ENCODE measurements around the gene DOCK8.

The DOCK8 gene

DNA sequence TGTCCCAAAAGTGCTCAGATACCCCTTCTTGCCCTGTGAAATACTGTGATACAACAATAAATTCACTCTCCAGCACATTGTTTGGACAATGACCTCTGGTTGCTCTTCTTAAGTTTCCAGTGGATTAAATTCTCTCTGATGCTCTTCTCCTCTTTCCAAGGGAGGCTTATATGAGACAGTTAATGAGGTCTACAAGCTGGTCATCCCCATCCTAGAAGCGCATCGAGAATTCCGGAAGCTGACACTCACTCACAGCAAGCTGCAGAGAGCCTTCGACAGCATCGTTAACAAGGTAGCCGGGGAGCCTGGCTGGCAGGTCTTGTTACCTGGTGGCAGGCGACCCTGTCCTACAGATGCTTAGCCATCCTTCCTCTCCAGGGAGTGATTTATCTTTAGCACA, 226.5 kb downstream of the DOCK8 start:
- ChIA-PET POLR2A (no interaction called here), CTCF (no interaction called here)
- DNase-seq (ENCODE audit: extremely low spot score) = no peak
- no peak for TF ChIP-seq ELF4 (IDR thresholded peaks at IDR 0.05)
- TF ChIP-seq L3MBTL2 (conservative IDR thresholded peaks at IDR 0.05) = no peak
- TF ChIP-seq TARDBP (IDR thresholded peaks at IDR 0.05) = no peak
- no peak for TF ChIP-seq SUZ12 (IDR thresholded peaks at IDR 0.05)
- no peak for TF ChIP-seq ZNF384 (IDR thresholded peaks at IDR 0.05)
- TF ChIP-seq ARNT (IDR thresholded peaks at IDR 0.05) = no peak
- no peak for TF ChIP-seq FOXK2 (IDR thresholded peaks at IDR 0.05)

DNA sequence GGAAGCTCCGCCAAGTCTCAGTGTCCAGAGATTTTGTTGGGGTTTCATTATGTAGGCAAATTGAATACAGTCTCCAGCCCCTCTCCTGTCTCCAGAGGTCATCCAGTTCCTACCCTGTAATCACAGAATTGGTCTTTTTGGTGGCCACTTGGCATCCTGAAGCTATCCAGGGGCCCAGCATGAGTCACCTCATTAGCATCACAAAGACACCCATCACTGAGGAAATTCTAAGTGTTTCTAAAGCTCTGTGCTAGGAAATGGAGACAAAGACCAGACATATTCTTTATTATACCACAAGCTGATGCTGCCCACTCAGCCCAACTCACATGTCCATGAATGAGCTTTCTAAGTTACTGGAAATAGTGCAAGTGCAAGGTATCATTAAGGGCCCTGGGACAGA, 229.9 kb downstream of the DOCK8 start:
- DNase-seq (ENCODE audit: extremely low spot score) = no peak
- ChIA-PET CTCF (interaction anchor here (1.4 kb wide), 1 partner anchor 15 kb away, joined by 5 read pairs; no protein-coding TSS in a partner anchor), POLR2A (no interaction called here)
- no peak for TF ChIP-seq CTBP1 (IDR thresholded peaks at IDR 0.05; ENCODE audit: borderline replicate concordance)
- TF ChIP-seq NFRKB (IDR thresholded peaks at IDR 0.05) = no peak
- TF ChIP-seq SP1 (IDR thresholded peaks at IDR 0.05) = no peak
- no peak for TF ChIP-seq SUZ12 (IDR thresholded peaks at IDR 0.05)

DNA sequence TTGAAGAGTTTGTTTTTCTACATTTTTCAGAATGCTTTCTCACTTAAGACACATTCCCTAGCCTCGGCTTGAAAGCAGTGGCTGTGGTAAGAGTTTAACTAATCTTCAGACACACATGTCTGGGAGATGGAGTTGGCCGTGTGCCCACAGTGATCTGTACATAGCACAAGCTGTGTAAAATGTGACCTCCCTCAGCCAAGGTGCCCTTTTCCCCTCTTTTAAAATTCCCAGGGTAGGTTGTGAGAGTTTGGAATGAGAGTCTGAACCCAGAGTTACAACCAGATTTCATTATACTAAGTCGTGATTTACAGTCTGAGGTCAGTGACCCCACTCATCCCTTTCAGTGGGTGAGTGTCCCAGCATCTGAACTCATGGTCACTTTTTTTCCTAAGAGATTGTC, 230.4 kb downstream of the DOCK8 start:
- TF ChIP-seq SUZ12 (IDR thresholded peaks at IDR 0.05) (no peak), CTBP1 (IDR thresholded peaks at IDR 0.05; ENCODE audit: borderline replicate concordance) (no peak), HDGF (IDR thresholded peaks at IDR 0.05; ENCODE audit: borderline replicate concordance) (no peak), ELF4 (IDR thresholded peaks at IDR 0.05) (no peak), BHLHE40 (IDR thresholded peaks at IDR 0.05; ENCODE audit: borderline replicate concordance) (no peak), L3MBTL2 (conservative IDR thresholded peaks at IDR 0.05) (no peak), LEF1 (IDR thresholded peaks at IDR 0.05; ENCODE audit: borderline replicate concordance) (no peak), ZNF384 (IDR thresholded peaks at IDR 0.05) (no peak), NFRKB (IDR thresholded peaks at IDR 0.05) (no peak), TARDBP (IDR thresholded peaks at IDR 0.05) (no peak), ARNT (IDR thresholded peaks at IDR 0.05) (no peak), FOXA1 (IDR thresholded peaks at IDR 0.05) (no peak), FOXK2 (IDR thresholded peaks at IDR 0.05) (no peak), SP1 (IDR thresholded peaks at IDR 0.05) (no peak), PKNOX1 (IDR thresholded peaks at IDR 0.05) (no peak), FOXM1 (IDR thresholded peaks at IDR 0.05; ENCODE audit: borderline replicate concordance) (no peak)
- POLR2A ChIA-PET = no interaction called here
- DNase-seq (ENCODE audit: extremely low spot score) = no peak
- CTCF ChIA-PET = no interaction called here

- DNase-seq (ENCODE audit: extremely low spot score) = no peak
- TF ChIP-seq NFRKB (IDR thresholded peaks at IDR 0.05) (no peak), ELF4 (IDR thresholded peaks at IDR 0.05) (no peak), HDGF (IDR thresholded peaks at IDR 0.05; ENCODE audit: borderline replicate concordance) (no peak), L3MBTL2 (conservative IDR thresholded peaks at IDR 0.05) (no peak), FOXA1 (IDR thresholded peaks at IDR 0.05) (no peak), PKNOX1 (IDR thresholded peaks at IDR 0.05) (no peak), ZNF384 (IDR thresholded peaks at IDR 0.05) (no peak), SP1 (IDR thresholded peaks at IDR 0.05) (no peak), FOXK2 (IDR thresholded peaks at IDR 0.05) (no peak), FOXM1 (IDR thresholded peaks at IDR 0.05; ENCODE audit: borderline replicate concordance) (no peak), TARDBP (IDR thresholded peaks at IDR 0.05) (no peak), SUZ12 (IDR thresholded peaks at IDR 0.05) (no peak), ARNT (IDR thresholded peaks at IDR 0.05) (no peak), CTBP1 (IDR thresholded peaks at IDR 0.05; ENCODE audit: borderline replicate concordance) (no peak)
- ChIA-PET CTCF (no interaction called here), POLR2A (no interaction called here)
These were observed 231.5 kb downstream of the DOCK8 start for GRCh38 chr9:446074-446699.

GRCh38 chr9:447230-448025, 232.8 kb downstream of the DOCK8 start:
- DNase-seq (ENCODE audit: extremely low spot score) = no peak
- CTCF ChIA-PET = no interaction called here
- TF ChIP-seq CTBP1 (IDR thresholded peaks at IDR 0.05; ENCODE audit: borderline replicate concordance) (no peak), SP1 (IDR thresholded peaks at IDR 0.05) (no peak), FOXM1 (IDR thresholded peaks at IDR 0.05; ENCODE audit: borderline replicate concordance) (no peak), ARNT (IDR thresholded peaks at IDR 0.05) (no peak)

GRCh38 chr9:450057-450456, 235.4 kb downstream of the DOCK8 start:
- ChIA-PET CTCF (no interaction called here), POLR2A (no interaction called here)
- DNase-seq (ENCODE audit: extremely low spot score) = no peak
- TF ChIP-seq FOXA1 (IDR thresholded peaks at IDR 0.05) (no peak), SP1 (IDR thresholded peaks at IDR 0.05) (no peak), SUZ12 (IDR thresholded peaks at IDR 0.05) (no peak), PKNOX1 (IDR thresholded peaks at IDR 0.05) (no peak), ARNT (IDR thresholded peaks at IDR 0.05) (no peak), FOXK2 (IDR thresholded peaks at IDR 0.05) (no peak), ELF4 (IDR thresholded peaks at IDR 0.05) (no peak), ZNF384 (IDR thresholded peaks at IDR 0.05) (no peak), HDGF (IDR thresholded peaks at IDR 0.05; ENCODE audit: borderline replicate concordance) (no peak), FOXM1 (IDR thresholded peaks at IDR 0.05; ENCODE audit: borderline replicate concordance) (no peak)

More at GRCh38 chr9:447230-448025, 232.8 kb downstream of the DOCK8 start:
- POLR2A ChIA-PET = no interaction called here
